Testis (tissue), 3 donors: Measurements from ENCODE around the gene SLC66A1. TPM values are rescaled to one million over a fixed set of nuclear protein-coding genes. Genes with fewer than 3 reads are reported as not detected.
"Not testable (repeated sequence)": the region's sequence is repeated elsewhere in the genome, so short reads cannot be mapped to it uniquely, and the experiment has no call there.

Experiments used
- DNase-seq: peaks from one replicate; pipeline ENCODE4 v3.0.0-alpha.2; 2019
- H3K27ac ChIP-seq, 2 donors: fragments of 200-600 bp; sonication (generic); one replicate each; pipeline ENCODE4 v1.5.1; 2019
- H3K27me3 ChIP-seq: fragments of 200-600 bp; sonication (generic); one replicate; pipeline ENCODE4 v1.5.1; 2019
- H3K36me3 ChIP-seq: fragments of 200-600 bp; sonication (generic); one replicate; pipeline ENCODE4 v1.5.1; 2017; ENCODE audit warnings: low read depth; ENCODE audit errors: missing control alignments
- H3K4me1 ChIP-seq: fragments of 200-600 bp; sonication (generic); one replicate; pipeline ENCODE4 v1.5.1; 2019
- H3K4me3 ChIP-seq, 2 donors: fragments of 200-600 bp; sonication (generic); one replicate each; pipeline ENCODE4 v1.5.1; 2017 to 2019
- H3K9me3 ChIP-seq: fragments of 200-600 bp; sonication (generic); one replicate; pipeline ENCODE4 v1.5.1; 2017
- CTCF ChIP-seq, 3 experiments: fragments of 450-650 bp in 2 of 3; fragments of 200-600 bp in 1 of 3; sonication (generic) in 1 of 3; IDR thresholded peaks; one replicate each; pipeline ENCODE4 v1.5.1; 2016 to 2019; ENCODE audit warnings: antibody characterized with exemption in 3 of 3, mild to moderate bottlenecking in 2 of 3, moderate library complexity in 1 of 3
- POLR2A ChIP-seq: fragments of 450-650 bp; IDR thresholded peaks from one replicate; pipeline ENCODE4 v1.6.1; 2017; ENCODE audit warnings: antibody characterized with exemption, mild to moderate bottlenecking, moderate library complexity
- WGBS, 2 donors: methylation state at CpG; one replicate each; pipeline ENCODE4 v1.1.5; 2018; 5-methylcytosine and 5-hydroxymethylcytosine counted together
- intact Hi-C: fragments of 100-400 bp; cut with DNase I; formaldehyde crosslinking; loops from one replicate; pipeline ENCODE4 v1.15.1; 2023; ENCODE audit warnings: low total_unique reads
- polyA plus RNA-seq: library from polyadenylated mRNA; stranded (reverse); fragments of 350-450 nt; fragmentation: Illumina TruSeq; extraction: RNeasy Lipid Tissue Mini Kit (QIAGEN cat#74804); gene quantifications from one replicate; pipeline ENCODE4 v1.2.3, GENCODE V29; 2014; ENCODE audit warnings: low read depth, low replicate concordance; ENCODE audit not compliant: insufficient read depth
- total RNA-seq, 2 donors: library from RNA; depleted of rRNA; stranded (reverse); fragments of >200 nt; gene quantifications; one replicate each; pipeline ENCODE4 v1.2.3, GENCODE V29; 2016

SLC66A1 gene
- total and polyA plus RNA-seq, 3 donors from 2014 or later = 27.9 to 66.0 (median 61.1) TPM

- no peak for TF ChIP-seq POLR2A
- no peak for TF ChIP-seq CTCF (IDR thresholded peaks at IDR 0.05)
- no peaks in the 10 kb centered on the region for H3K9me3 ChIP-seq
- no peak overlapping the region for H3K27ac ChIP-seq
- H3K27me3 ChIP-seq = no peaks in the 10 kb centered on the region
- 32 to 49% methylated on average over 2 of the region's 2 CpGs for WGBS, 2 donors
- H3K36me3 ChIP-seq = no peaks in the 10 kb centered on the region
- intact Hi-C loops = no loop called here
- H3K4me1 ChIP-seq = no peaks in the 10 kb centered on the region
- DNase-seq = no peak
- no peak overlapping the region for H3K4me3 ChIP-seq
These were observed 22.9 kb upstream of the SLC66A1 start for GRCh38 chr1:19289244-19289643.

- no peak for DNase-seq
- Histone ChIP-seq H3K27me3 (no peaks in the 10 kb centered on the region), H3K36me3 (no peaks in the 10 kb centered on the region), H3K4me3 (no peak overlapping the region), H3K27ac (no peak overlapping the region), H3K9me3 (no peaks in the 10 kb centered on the region), H3K4me1 (peaks cover 5% of the 10 kb centered on the region)
- 93 to 97% methylated on average over 2 of the region's 2 CpGs for WGBS, 2 donors
- no peak for TF ChIP-seq CTCF (IDR thresholded peaks at IDR 0.05)
- no peak for TF ChIP-seq POLR2A
- intact Hi-C loops = no loop called here
These were observed 17.5 kb upstream of the SLC66A1 start for GRCh38 chr1:19294638-19295037.

- Histone ChIP-seq H3K36me3 (no peaks in the 10 kb centered on the region), H3K27me3 (no peaks in the 10 kb centered on the region), H3K9me3 (no peaks in the 10 kb centered on the region), H3K4me1 (peaks cover 5% of the 10 kb centered on the region), H3K4me3 (no peak overlapping the region), H3K27ac (no peak overlapping the region)
- intact Hi-C loops = no loop called here
- WGBS, 2 donors = 94 to 100% methylated on average over 2 of the region's 2 CpGs
- DNase-seq = no peak
- TF ChIP-seq CTCF (IDR thresholded peaks at IDR 0.05) = no peak
- no peak for TF ChIP-seq POLR2A
These were observed 11.9 kb upstream of the SLC66A1 start for GRCh38 chr1:19300211-19300610.

GRCh38 chr1:19304081-19304480 is 8.0 kb upstream of the SLC66A1 start:
- intact Hi-C loops, H3K9me3 ChIP-seq, H3K4me1 ChIP-seq, H3K27ac ChIP-seq, H3K36me3 ChIP-seq, H3K4me3 ChIP-seq, H3K27me3 ChIP-seq, DNase-seq: not testable (repeated sequence)
- WGBS, 2 donors = 93 to 97% methylated on average over 10 of the region's 10 CpGs

- no peaks in the 10 kb centered on the region for H3K27me3 ChIP-seq
- 93 to 97% methylated on average over 11 of the region's 11 CpGs for WGBS, 2 donors
- H3K9me3 ChIP-seq = no peaks in the 10 kb centered on the region
- DNase-seq = no peak
- no peaks in the 10 kb centered on the region for H3K36me3 ChIP-seq
- H3K4me3 ChIP-seq = no peak overlapping the region
- H3K4me1 ChIP-seq = peaks cover 4% of the 10 kb centered on the region
- H3K27ac ChIP-seq = no peak overlapping the region
- TF ChIP-seq POLR2A = no peak
- no peak for TF ChIP-seq CTCF (IDR thresholded peaks at IDR 0.05)
- intact Hi-C loops = no loop called here
These were observed 6.2 kb upstream of the SLC66A1 start for GRCh38 chr1:19305880-19306279.
